Pons (tissue), 1 donor: Measurements from ENCODE around the gene GNG14.
"Not testable (repeated sequence)": the region's sequence is repeated elsewhere in the genome, so short reads cannot be mapped to it uniquely, and the experiment has no call there.

Experiments used
- DNase-seq: peaks from one replicate; pipeline ENCODE4 v3.0.0-alpha.2; 2016; ENCODE audit warnings: low spot score

The GNG14 gene

DNA sequence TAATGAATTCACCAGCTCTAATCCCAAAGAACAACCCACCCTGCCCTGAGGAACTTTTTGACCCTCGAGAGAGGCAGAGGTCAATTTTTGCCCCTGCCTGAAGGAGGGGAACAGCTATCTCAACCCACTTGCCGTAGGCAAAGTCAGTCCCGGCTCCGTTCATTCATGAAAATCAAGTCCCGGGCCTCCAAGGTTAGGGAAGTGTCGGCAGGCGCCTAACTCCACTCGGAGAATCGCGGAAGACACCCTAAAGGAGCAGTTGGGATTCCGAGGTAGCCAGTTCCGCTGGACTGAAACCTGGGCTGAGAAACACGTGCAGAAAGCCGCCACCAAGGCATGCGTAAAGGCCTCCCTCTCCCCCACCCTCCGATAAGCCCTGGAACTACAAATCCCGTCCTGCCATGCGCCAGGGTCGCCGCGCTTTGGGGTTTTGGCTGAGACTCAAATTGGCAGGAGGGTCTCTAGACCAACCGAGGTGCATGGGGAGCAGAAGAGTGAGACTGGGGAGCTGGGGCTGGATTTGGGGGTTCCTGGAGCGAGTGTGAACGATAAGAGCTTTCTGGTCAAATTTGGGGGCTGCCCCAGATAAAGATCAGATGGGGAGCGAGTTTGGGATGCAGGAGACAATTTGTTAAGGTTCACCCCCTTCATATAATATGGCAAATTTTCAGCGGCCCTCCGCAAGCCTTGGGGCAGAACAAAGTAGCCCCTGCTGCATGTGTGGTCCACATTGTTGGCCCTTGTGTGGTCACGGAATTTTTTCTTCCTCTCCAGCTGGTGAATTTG, 36.0 kb downstream of the GNG14 start, which contains the start of gene TNPO2:
Gene TNPO2, minus strand, starts transcription at position 292 of the 786 bp plus-strand sequence. CDS start 2,955 bp downstream, outside the sequence.
- peak; percentile 38 for DNase-seq

DNA sequence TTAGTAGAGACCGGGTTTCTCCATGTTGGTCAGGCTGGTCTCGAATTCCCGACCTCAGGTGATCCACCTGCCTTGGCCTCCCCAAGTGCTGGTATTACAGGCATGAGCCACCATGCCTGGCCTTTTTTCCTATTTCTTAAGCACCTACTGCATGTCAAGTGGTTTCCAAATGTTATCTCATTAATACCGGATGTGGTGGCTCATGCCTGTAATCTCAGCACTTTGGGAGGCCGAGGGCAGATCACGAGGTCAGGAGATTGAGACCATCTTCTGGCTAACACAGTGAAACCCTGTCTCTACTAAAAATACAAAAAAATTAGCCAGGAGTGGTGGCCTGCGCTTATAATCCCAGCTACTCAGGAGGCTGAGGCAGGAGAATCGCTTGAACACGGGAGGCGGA, 37.8 kb downstream of the GNG14 start:
- DNase-seq: not testable (repeated sequence)

DNA sequence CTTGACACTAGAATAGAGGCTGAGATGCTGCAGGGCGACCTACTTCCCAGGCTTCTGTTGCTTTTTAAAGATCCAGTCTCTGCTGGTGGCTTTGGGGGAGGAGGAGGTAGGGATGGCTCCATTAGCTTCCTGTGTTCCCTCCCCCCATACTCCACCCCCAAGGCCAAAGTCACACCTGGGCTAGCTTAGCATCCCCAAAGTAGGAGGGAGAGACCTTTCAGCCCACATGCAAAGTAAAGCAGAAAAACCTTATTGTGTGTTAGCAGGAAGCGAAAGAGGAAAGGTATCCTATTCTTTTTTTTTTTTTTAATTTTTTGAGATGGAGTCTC, 39.2 kb downstream of the GNG14 start:
- no peak for DNase-seq

DNA sequence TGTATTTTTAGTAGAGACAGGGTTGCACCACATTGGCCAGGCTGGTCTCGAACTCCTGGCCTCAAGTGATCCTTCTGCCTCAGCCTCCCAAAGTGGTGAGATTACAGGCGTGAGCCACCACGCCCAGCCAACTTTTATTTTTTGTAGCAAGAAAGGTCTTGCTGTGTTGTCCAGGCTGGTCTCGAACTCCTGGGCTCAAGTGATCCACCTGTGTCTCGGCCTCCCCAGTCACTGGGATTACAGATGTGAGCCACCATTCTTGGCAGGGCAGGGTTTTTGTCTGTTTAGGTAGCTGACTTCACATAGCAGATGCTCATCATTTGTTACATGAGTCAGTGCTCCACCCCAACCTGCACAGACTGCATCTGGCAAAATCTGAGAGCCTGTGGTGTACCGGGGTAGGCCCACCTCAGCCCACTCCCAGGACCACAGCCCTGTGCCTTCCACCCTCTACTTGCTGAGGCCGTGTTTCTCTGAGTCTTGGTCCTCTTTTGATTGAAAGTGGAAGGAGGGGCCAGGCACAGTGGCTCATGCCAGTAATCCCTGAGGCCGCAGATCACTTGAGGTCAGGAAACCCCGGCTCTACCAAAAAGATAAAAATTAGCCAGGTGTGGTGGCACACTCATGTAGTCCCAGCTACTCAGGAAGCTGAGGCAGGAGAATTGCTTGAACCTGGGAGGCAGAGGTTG, 40.1 kb downstream of the GNG14 start:
- no peak for DNase-seq

DNA sequence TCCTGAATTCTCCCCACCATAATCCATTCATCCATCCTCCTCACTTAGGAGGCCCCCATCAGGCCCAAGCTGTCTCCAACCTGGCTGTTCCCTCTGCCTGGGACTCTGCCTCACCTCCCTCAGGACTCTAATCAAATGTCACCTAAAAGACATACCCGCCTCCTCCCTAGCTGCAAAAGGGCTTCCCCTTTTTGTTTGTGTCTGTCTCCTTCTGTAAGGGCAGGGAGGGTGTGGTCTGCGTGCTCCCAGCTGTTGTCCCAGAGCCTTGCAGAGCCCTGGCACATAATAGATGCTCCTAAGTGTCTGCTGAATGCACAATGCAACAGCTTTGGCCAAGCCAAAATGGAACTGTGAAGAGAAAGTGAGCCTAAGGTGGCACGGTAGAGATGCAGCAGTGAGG, 42.3 kb downstream of the GNG14 start:
- no peak for DNase-seq

DNA sequence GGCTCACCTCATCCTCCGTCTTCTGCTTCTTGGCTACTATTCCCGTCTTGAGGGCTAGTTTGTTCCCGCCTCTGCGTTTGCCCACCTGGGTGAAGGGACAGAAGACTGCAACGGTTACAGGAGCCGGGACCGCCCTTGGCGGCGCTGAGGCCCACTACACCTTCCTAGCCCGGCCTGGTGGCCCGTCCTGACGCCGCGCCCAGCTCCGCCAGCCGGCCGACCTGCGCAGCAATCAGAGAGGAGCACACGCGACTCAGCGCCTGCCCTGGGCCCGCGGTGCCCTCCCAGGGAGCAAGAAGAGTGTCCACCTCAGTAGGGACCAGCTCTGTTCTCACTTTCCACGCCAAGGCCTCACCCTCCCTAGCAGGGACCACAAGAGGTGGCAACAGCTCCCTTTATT, 43.5 kb downstream of the GNG14 start:
- DNase-seq: no peak

DNA sequence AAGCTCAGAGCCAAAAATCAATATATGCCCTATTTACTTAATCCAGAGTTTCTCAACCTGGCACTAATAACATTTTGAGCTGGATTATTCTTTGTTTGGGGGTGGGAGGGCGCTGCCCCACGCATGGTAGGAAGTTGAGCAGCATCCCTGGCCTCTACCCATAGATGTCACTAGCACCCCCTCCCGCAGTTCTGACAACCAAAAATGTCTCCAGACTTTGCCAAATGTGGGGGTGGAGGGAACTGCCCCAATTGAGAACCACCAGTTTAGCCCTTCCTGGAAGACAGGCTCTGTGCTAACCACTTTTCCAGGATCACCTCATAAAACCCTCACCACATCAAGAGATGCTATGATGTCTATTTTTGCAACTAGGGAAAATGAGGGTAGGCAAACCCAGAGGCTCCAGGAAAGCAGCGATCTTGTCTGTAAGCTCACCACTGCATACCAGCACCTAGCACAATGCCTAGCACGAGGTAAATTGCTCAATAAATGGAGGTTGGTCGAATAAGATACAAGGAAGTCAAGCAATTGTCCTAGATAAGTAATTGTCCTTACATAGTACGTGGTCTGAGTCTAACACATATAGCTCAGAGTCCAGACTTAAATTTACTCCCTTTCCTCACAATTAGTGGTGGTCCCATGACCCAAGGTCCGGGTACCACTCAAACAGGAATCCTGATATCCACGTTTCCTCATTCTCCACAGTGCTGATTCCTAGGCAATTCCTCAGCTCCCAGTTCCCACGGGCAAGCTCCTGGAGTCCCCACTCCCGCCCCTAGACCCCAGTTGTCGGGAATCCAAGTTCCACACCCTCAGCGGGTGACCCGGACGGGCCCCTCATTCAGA, 45.8 kb downstream of the GNG14 start:
- DNase-seq: peak; percentile 37

DNA sequence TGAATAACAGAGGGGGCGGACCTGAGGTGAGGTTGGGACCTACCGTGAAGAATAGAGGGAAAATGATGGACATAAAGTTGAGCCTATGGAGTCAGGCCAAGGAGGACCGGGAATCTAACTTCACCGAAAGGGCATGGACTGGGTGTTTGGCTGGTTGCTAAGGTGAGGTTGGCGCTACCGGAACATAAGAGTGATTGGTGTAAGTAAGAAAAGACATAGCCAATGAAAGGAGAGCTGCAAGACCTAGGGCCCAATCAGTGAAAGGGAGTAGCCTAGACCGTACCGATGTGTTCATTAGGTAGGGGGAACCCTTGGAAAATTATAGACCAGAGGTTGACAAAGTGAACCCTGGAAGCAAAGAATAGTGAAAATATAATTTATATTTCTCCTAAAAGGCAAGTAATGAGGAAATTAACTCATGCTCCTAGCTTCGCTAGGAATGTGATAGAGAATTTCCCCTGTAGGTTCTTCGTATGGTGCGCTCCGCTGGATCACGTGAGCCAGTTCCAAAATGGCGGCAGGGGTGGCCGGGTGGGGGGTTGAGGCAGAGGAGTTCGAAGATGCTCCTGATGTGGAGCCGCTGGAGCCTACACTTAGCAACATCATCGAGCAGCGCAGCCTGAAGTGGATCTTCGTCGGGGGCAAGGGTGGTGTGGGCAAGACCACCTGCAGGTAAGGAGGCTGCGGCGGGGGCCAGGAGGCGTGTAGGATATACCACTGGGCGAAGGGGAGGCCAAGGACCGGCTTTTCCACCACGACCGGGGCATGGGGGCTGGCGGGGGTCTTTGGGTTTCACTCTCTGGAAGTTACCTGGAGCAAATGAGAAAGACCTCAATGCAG, 49.4 kb downstream of the GNG14 start, which contains the start of gene GET3:
Gene GET3, plus strand, starts transcription at position 503 of the 840 bp plus-strand sequence. Its CDS starts 9 bp downstream, at position 512.
- peak; percentile 100 for DNase-seq

DNA sequence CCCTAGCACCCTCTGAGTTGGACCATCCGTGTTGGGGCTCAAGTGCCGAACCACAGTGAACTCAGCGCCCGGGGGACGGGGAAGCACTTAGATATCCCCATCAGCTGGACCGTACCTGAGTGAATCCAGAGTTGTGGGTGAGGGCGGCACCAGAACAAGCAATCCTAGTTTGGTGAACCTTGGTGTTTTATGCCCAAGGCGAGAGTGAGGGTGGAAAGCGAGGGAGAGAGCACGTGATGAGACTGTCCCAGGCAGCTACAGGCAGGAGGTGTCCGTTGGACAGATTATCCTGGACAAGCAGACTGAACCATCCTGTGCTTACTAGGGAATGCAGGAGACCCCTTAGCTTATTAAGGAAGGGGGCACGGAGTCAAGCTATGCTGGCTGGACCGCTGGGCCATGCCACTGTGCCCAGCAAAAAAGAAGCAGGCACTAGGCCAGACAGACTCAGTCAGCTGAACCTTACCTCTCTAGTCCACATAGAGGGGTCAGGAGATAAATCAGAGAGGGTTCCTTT, 50.1 kb downstream of the GNG14 start:
- DNase-seq: no peak
